ENCODE results near the gene RPUSD4.

The RPUSD4 gene

DNA sequence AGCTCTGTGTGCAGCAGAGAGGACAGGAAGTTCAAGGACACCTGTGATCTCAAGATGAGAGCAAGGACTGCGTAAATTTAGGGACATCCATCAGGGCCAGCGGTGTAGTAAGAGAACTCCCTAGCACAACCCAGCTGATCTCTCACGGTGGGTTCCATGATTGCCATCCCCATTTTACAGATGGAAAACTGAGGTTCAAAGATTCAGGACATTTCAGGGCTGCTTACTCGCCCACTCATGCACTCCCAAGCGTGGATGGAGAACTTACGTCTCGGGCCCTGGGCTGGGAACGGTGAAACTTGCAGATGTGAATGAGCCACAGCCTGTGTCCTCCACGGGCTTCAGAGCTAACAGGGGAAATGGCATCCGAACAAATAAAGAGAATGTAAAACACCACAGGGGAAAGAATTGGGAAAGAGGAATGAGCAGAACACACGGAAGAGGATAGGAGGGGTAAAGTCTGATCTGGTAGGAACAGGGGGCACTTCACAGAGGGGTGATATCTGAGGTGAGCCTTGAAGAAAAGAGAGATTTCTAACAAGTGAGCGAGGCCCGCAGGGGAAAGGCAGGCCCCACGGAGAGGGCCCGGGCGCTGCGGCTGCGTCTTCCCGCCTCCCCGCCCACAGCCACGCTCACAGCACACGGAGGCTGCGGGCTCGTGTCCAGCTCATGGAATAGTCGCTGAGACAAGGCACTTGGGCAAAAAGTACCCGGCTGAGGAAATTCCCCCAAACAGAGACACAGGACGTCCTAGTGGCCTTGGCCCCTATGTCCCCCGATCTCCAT is 55.9 kb downstream of the RPUSD4 start:
- no peak for DNase-seq

DNA sequence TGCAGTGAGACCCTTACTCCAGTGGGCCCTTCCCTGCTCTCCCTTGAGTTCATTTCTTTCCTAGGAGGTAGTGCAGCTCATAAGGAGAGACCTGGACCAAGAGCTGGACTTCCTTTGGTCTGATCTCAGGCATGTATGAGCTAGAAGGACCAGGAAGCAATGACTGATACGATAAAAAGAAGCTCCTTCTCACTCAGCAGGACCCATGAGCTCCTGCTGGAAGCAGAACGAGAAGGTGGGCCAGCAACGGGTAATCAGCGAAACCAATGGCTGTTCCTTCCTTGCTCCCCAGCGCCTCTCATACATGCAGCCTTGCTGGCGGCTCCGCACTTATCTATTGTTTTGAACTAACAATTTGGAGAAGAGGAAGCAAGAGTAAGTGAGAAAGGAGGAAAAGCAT is 56.8 kb downstream of the RPUSD4 start:
- no peak for DNase-seq

DNA sequence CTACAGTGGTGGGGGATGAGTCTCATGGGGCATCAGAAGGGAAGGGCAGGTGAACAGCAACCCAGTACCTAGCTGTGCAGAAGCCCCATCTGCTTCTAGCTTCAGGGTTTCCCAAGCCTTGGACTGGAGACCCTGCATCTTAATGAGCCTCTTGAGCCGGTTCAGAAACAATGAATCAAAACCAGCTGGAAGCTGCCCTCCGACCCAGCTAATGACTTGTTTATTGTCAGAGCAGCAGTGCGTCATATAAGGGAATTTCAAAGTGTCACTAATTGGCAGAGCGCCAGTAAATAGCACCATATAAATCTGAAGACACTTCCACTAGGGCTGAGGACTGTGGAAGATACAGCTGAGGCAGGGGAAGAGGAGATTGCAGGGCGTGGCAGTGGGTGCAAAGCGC is 57.5 kb downstream of the RPUSD4 start:
- no peak for DNase-seq

- no peak for DNase-seq
These were observed 58.4 kb downstream of the RPUSD4 start for GRCh38 chr11:126153006-126153405.

DNA sequence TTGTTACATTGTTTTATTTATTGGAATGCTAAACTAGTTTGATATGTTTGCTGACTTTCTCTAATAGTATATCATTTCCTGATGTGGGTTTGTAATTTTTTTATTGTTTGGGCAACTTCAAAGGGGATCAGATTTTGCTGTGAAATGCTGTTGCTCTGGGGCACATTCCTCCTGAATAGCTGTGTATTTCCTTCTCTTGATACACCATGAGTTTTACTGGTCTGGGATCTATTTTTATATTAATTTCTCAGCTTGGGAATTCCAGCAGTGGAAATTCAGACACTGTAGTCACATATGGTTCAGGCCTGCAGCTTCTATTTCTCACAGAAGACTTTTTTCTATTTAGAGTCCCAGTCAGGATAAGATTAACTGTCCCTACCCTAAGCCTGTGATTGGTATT is 58.9 kb downstream of the RPUSD4 start:
- no peak for DNase-seq

GRCh38 chr11:126152152-126152551 is 59.3 kb downstream of the RPUSD4 start:
- no peak for DNase-seq

All from CD4-positive, alpha-beta T cell treated with Interferon gamma for 1 hour (primary cell).